Stimulated activated CD4-positive, alpha-beta T cell treated with anti-CD3 and anti-CD28 coated beads, TNF-alpha, amount 100 ng/mL, for 48 hours (primary cell): ENCODE results near the gene WNT5B.

Experiments
- DNase-seq, 3 donors: peaks; one replicate each; pipeline ENCODE4 v3.0.0-alpha.2; 2020; ENCODE audit warnings: low read depth in 3 of 3

The WNT5B gene

DNA sequence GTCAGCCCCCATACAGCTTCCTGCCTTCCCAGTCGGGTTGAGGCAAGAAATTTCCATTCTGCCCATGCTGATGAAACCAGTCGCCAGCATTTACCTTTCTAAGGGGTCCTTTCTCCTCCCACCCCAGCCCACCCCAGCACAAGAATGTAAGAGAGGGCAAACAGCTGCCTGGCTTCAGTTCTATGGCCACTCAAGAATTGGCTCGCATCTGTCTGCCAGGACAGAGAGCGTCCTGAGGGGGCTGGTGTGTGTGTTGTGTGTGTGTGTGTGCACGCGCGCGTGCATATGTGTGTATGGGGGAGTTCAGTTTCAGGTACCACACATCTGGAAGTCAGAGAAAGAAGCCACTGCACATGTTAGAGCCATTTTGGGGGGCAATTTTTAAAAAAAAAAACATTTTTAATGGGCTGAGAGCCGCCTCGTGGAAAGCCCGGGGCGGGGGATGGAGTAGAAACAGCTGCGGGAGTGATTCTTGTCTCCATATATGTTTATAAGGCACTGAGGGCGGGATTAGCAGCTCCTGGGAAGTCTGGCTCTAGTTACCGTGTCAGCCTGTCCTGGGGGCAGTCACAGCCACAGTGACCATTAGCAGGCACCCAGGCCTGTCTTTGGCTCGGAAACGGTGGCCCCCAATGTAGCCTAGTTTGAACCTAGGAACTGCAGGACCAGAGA lies at the start of gene WNT5B:
Gene WNT5B, plus strand, starts transcription at position 566 of the 672 bp plus-strand sequence. CDS start 2,124 bp downstream, outside the sequence.
- no peak for DNase-seq

DNA sequence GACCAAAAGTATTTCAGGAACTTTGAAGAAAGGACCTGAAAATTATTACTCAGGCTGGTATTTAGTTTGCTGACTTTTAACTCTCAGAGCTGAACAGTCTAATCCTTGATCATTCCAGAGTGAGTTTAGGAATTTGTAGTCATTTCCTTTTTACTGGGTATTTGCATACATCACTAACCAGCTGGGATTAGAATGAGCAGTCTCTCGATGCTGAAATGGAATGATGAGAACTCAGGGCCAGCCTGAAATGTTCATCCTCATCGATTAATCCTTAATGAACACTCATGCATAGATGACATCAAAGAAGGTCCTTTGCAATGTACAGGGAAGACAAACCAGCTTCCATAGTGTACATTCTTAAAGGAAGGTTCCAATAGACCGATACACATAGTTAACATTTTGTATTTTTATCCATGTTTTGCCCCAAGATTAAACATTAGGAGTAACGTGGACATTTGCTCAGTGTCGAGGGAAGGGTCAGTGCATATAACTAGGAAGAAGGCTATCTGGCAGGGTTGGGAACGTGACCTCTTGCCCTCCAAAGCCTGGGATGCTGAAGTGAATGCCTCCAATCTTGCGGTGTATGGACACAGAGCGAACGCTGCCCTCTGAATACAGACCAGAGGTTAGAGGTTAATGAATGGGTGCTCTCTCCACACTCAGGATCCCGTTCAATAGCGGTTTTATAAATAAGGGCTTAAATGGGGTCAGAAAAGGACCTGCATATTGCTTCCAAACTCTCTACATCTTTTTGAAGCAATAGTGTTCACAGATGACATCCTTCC lies 49.2 kb upstream of the WNT5B start:
- DNase-seq, result no peak

GRCh38 chr12:1580526-1580925 lies 48.5 kb upstream of the WNT5B start:
- DNase-seq, result no peak

GRCh38 chr12:1581973-1582708 lies 46.9 kb upstream of the WNT5B start:
- DNase-seq, result no peak

- no peak for DNase-seq
These were observed 46.4 kb upstream of the WNT5B start for GRCh38 chr12:1582709-1583050.

- peak; percentile 41 to 68 (median 60) for DNase-seq
These were observed 45.5 kb upstream of the WNT5B start for GRCh38 chr12:1583421-1584078.

- DNase-seq, result no peak
These were observed 44.7 kb upstream of the WNT5B start for GRCh38 chr12:1584326-1584725.

- no peak for DNase-seq
These were observed 41.0 kb upstream of the WNT5B start for GRCh38 chr12:1587927-1588574.

DNA sequence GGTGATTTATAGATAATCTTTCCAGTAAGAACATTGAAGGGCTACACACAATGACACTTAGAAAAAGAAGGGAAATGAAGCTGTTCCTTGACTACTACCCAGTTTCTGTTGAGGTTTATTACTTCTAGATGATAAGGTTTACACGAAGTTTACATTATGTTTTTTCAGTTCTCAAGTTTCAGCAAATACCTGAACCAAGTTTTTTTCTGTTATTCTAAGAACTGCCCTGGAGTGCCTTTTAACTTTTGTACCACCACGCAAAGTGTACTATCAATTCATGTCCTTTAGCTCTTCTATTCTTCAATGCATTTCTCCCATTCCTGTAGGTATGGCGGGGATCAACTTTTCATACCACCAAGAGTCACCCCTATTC lies 40.5 kb upstream of the WNT5B start:
- DNase-seq, result no peak

- DNase-seq, result no peak
These were observed 38.6 kb upstream of the WNT5B start for GRCh38 chr12:1590221-1590979.

GRCh38 chr12:1591034-1591433 lies 38.0 kb upstream of the WNT5B start:
- no peak for DNase-seq

- no peak for DNase-seq
These were observed 37.5 kb upstream of the WNT5B start for GRCh38 chr12:1591543-1591942.

DNA sequence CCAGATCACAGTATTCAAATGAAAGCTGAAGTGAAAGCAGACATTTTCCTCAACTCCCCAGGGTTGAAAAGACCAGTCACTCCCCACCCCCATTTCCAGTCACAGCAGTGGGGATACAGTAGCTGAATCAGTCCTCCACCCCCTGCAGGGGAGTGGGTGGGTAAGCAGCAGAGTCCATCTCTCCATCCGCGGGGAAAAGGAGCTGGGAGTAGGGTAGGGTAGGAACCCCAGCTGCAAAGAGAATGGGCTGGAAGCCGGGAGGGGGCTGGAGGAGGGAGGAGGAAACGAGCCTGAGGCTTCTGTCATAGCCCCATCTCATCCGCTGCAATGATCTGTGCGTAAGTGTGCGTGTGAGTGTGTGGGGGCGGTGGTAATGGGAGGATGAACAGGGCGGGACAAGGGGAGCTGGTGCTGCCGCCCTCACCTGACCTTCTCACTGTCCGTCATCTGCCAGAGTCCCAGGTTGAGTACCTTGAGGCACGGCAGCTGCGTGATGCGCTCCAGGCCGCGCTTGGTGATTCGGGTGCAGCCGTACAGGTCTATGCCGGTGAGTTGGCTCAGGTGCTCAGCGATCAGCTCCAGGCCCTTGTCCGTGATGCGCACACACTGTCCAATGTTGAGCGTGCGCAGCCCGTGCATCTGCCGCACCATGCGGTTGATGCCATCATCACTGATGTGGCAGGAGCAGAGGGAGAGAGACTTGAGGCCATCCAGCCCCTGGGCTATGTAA lies 36.4 kb upstream of the WNT5B start:
- peak; percentile 28 to 69 (median 48) for DNase-seq

DNA sequence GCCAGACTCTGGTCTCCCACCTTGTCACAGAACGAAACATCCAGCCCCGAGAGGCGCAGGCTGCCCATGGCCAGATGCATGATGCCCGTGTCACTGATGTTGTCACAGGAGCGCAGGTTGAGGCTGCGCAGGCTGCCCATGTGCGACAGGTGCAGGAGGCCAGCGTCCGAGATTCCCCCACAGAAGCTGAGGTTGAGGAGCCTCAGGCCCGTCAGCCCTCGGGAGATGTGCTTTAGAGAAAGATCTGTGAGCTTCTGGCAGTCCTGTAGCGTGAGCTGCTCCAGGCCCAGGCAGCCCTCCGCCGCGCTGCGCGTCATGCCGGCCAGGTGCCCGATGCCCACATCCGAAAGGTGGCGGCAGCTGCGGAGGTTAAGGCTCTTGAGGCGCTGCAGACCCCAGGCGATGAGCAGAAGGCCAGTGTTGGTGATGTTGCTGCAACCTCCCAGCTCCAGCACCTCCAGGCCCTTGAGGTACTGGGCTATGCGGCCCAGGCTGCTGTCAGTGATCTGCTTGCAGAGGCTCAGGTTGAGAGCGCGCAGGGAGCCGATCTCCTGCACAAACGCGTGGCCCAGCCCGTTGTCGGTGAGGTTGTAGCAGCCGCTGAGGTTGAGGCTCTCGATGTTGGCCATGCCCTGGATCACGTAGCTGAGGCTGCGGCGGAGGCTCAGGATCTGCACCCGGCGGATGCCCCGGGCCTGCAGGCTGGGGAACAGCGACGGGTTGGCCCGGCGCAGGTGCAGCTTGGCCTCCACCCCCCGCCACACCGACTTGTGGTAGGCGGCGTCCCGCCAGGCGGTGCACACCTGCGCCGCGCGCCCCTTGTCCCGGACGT lies 35.6 kb upstream of the WNT5B start:
- DNase-seq, result peak in 1 of 3 donors; percentile 35

DNA sequence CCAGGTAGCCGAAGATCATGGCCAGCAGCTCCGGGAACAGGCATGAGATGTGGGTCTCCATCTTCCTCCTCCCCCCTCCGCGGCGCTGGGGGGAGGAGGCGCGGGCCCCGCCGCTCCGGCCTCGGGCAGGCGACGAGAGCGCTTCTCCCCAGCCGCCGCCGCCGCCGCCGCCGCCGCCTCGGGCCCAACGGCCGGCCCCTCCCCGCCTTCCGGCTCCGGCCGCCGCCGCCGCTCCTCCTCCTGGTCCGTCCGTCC lies 35.1 kb upstream of the WNT5B start:
- DNase-seq, result peak in 1 of 3 donors; percentile 55

- peak; percentile 71 to 85 (median 79) for DNase-seq
These were observed 34.6 kb upstream of the WNT5B start, which contains the start of gene FBXL14 for GRCh38 chr12:1594261-1595025. FBXL14 (minus strand) TSS chr12:1594581; CDS start chr12:1594066, 515 bp downstream.

GRCh38 chr12:1595026-1595561 lies 33.9 kb upstream of the WNT5B start:
- no peak for DNase-seq

- no peak for DNase-seq
These were observed 33.2 kb upstream of the WNT5B start for GRCh38 chr12:1595690-1596347.
